ENCODE data around the gene ARID4B. TPM values are rescaled to one million over a fixed set of nuclear protein-coding genes. Genes with fewer than 3 reads are reported as not detected.
A peak's percentile ranks its signal among the peaks of the same experiment; 100 is the strongest.

Gene ARID4B
- total RNA-seq, 1 experiment from 2014 or later = 34.0 TPM

GRCh38 chr1:235127203-235127602, 200.8 kb downstream of the ARID4B start:
- Histone ChIP-seq H2AFZ (ENCODE audit: low read length) (no peak overlapping the region), H3K4me2 (ENCODE audit: insufficient read depth, insufficient read length, low read length) (peak overlapping the region; percentile 77), H2BK20ac (ENCODE audit: low read depth, low read length, poor library complexity, severe bottlenecking) (no peak overlapping the region), H3K4me1 (ENCODE audit: insufficient read depth, low read length) (no peaks in the 10 kb centered on the region), H3K79me1 (ENCODE audit: insufficient read depth, low read depth, low read length, poor library complexity, severe bottlenecking) (no peaks in the 10 kb centered on the region), H4K8ac (replicated peaks; ENCODE audit: insufficient read length, low read depth, low read length) (no peak overlapping the region), H3K18ac (ENCODE audit: insufficient read length, low read depth, low read length) (no peak overlapping the region), H3K9ac (ENCODE audit: extremely low read depth, insufficient read length, low read length) (peak overlapping the region; percentile 96), H3K4ac (ENCODE audit: low read depth, low read length) (no peak overlapping the region), H2AK5ac (ENCODE audit: insufficient read length, low read length) (no peak overlapping the region), H2BK5ac (ENCODE audit: insufficient read length, low read length) (no peak overlapping the region), H4K91ac (ENCODE audit: insufficient read length, low read depth, low read length) (no peak overlapping the region), H2BK12ac (ENCODE audit: insufficient read length, low read depth, low read length) (no peak overlapping the region), H3K56ac (ENCODE audit: insufficient read length, low read depth, low read length) (no peak overlapping the region), H3K23ac (ENCODE audit: insufficient read length, low read depth, low read length) (no peak overlapping the region), H4K20me1 (ENCODE audit: control insufficient read depth, insufficient read depth, insufficient read length) (no peaks in the 10 kb centered on the region), H4K5ac (ENCODE audit: insufficient read length, low read depth, low read length) (no peak overlapping the region), H2BK15ac (ENCODE audit: low read depth, low read length) (no peak overlapping the region), H3K23me2 (ENCODE audit: insufficient read length, low read depth, low read length, poor library complexity, severe bottlenecking) (peaks cover 4% of the 10 kb centered on the region), H3K79me2 (ENCODE audit: insufficient read depth, low read length) (peaks cover 51% of the 10 kb centered on the region), H3K14ac (ENCODE audit: insufficient read depth, low read length) (no peak overlapping the region), H3T11ph (ENCODE audit: low read length) (no peak overlapping the region), H3K9me3 (ENCODE audit: control insufficient read depth, low read depth, low read length) (no peaks in the 10 kb centered on the region), H2BK120ac (ENCODE audit: low read depth, low read length, poor library complexity, severe bottlenecking) (no peak overlapping the region), H3K27me3 (ENCODE audit: insufficient read depth, low read length) (no peaks in the 10 kb centered on the region), H3K27ac (ENCODE audit: insufficient read length, low read depth, low read length) (no peak overlapping the region)
- no CpG with 5 or more reads among the region's 4 CpGs for WGBS (ENCODE audit: extremely low coverage, insufficient read length, low lambda C conversion rate)
- Mint-ChIP-seq H3K27ac (peak overlapping the region in 2 of 3 experiments; percentile 71 to 99; a peak in 3 of 7 replicates), H3K9me3 (0 out of 5 replicates have a peak, but pooled peaks cover 0 to 3% of the 10 kb centered on the region in 2 experiments), H3K4me1 (peaks cover 20 to 27% of the 10 kb centered on the region in 2 experiments), H3K27me3 (ENCODE audit: low read depth) (no peaks in the 10 kb centered on the region), H3K36me3 (ENCODE audit: insufficient read depth in 1 of 3, low read depth in 3 of 3) (peaks cover 35 to 60% (median 52%) of the 10 kb centered on the region in 3 experiments), H3K4me3 (peak overlapping the region; percentile 97 to 99)
- TF ChIP-seq, protein P1, sequence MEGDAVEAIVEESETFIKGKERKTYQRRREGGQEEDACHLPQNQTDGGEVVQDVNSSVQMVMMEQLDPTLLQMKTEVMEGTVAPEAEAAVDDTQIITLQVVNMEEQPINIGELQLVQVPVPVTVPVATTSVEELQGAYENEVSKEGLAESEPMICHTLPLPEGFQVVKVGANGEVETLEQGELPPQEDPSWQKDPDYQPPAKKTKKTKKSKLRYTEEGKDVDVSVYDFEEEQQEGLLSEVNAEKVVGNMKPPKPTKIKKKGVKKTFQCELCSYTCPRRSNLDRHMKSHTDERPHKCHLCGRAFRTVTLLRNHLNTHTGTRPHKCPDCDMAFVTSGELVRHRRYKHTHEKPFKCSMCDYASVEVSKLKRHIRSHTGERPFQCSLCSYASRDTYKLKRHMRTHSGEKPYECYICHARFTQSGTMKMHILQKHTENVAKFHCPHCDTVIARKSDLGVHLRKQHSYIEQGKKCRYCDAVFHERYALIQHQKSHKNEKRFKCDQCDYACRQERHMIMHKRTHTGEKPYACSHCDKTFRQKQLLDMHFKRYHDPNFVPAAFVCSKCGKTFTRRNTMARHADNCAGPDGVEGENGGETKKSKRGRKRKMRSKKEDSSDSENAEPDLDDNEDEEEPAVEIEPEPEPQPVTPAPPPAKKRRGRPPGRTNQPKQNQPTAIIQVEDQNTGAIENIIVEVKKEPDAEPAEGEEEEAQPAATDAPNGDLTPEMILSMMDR (conservative IDR thresholded peaks at IDR 0.05) = no peak
- DNase-seq = no peak

Data from H9 (cell line).